ENCODE results near the gene EVI5. TPM values are rescaled to one million over a fixed set of nuclear protein-coding genes. Genes with fewer than 3 reads are reported as not detected.
A peak's percentile ranks its signal among the peaks of the same experiment; 100 is the strongest.
"Not testable (repeated sequence)": the region's sequence is repeated elsewhere in the genome, so short reads cannot be mapped to it uniquely, and the experiment has no call there.

The EVI5 gene
- total RNA-seq, 1 donor from 2014 or later: 17.4 TPM

DNA sequence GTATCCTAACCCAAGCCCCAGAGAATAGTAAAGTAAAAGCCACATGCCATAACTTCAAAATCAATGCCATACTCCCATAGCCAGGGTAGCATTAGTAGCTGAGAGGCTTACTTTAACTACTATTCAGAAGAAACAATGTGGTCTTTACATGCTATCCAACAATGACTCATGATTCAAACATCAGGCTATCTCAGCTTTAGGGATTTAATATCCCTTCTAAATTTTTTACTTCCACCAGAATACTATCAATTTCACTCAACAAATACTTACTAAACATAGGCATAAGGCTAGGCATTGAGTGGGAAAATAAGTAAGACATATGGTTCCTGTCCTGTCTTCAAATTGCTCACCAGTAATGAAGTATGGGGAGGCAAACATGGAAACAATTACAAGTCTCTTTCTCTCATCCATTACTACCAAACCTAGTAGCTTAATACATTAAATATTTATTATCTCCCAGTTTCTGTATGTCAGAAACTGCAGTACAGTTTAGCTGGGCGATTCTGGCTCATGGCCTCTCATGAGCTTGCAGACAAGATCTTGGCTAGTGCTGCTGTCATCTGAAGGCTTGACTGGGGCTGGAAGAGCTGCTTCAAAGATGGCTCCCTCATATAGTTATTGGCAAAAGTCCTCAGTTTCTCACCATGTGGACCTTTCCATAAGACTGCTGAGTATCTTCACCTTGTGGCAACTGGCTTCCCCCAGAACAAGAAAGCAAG, 30.7 kb downstream of the EVI5 start:
- Histone ChIP-seq H3K27me3 (ENCODE audit: control insufficient read depth, insufficient read depth, low read length) (no peaks in the 10 kb centered on the region), H3K4me3 (ENCODE audit: low read depth, low read length) (no peak overlapping the region), H3K36me3 (ENCODE audit: control insufficient read depth, insufficient read depth, low read length) (no peaks in the 10 kb centered on the region)
- TF ChIP-seq, protein P1, sequence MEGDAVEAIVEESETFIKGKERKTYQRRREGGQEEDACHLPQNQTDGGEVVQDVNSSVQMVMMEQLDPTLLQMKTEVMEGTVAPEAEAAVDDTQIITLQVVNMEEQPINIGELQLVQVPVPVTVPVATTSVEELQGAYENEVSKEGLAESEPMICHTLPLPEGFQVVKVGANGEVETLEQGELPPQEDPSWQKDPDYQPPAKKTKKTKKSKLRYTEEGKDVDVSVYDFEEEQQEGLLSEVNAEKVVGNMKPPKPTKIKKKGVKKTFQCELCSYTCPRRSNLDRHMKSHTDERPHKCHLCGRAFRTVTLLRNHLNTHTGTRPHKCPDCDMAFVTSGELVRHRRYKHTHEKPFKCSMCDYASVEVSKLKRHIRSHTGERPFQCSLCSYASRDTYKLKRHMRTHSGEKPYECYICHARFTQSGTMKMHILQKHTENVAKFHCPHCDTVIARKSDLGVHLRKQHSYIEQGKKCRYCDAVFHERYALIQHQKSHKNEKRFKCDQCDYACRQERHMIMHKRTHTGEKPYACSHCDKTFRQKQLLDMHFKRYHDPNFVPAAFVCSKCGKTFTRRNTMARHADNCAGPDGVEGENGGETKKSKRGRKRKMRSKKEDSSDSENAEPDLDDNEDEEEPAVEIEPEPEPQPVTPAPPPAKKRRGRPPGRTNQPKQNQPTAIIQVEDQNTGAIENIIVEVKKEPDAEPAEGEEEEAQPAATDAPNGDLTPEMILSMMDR (IDR thresholded peaks at IDR 0.05; ENCODE audit: insufficient read depth, low read length, poor library complexity, severe bottlenecking): no peak
- DNase-seq (ENCODE audit: low read depth): no peak

DNA sequence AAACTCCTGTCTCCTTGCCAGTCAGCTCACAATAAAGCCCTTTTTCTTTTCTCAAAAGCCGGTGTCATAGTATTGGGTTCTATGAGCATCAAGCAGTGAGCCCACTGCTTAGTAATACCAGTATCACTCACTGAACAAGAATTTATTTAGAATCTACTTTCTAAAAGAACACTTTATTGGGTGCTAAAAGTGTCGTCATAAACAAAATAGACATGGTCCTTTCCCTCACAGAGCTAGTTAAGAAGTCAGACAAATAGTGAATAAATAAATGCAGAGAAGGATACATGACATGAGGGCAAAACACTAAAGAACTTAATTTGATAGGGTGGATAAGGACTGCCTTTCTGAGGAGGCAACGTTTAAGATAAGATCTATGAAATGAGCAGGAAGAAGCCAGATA, 32.2 kb downstream of the EVI5 start:
- no peaks in the 10 kb centered on the region for H3K27me3 ChIP-seq (ENCODE audit: control insufficient read depth, insufficient read depth, low read length)
- TF ChIP-seq, protein P1 (IDR thresholded peaks at IDR 0.05; ENCODE audit: insufficient read depth, low read length, poor library complexity, severe bottlenecking): no peak
- DNase-seq (ENCODE audit: low read depth): no peak
- no peak overlapping the region for H3K4me3 ChIP-seq (ENCODE audit: low read depth, low read length)
- H3K36me3 ChIP-seq (ENCODE audit: control insufficient read depth, insufficient read depth, low read length): no peaks in the 10 kb centered on the region

DNA sequence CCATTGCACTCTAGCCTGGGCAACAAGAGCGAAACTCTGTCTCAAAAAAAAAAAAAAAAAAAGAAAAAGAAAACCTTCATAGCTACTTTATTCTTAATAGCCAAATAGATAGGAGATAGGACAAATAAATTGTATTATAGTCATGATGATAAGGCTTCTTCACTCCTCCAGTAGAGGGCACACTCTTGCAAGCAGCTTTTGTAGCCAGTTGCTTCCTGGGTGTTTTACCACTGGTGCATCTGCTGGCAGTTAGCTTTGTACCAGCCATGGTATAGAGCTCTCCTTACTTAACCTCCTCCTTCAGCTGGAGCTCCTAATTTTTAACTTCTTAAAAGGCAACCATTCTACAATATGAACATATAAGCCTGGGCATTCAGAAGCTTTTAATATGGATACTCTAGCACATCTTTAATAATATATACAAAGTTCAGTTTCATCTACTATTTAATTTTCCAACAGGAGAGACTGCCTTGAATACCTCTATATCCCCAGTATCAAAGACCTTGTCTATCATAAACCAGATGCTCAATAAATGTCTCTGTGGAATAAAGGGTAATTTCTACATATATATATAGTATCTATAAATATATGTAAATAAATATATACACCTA, 35.8 kb downstream of the EVI5 start:
- peak; percentile 1 for DNase-seq (ENCODE audit: low read depth)
- H3K36me3 ChIP-seq (ENCODE audit: control insufficient read depth, insufficient read depth, low read length): no peaks in the 10 kb centered on the region

DNA sequence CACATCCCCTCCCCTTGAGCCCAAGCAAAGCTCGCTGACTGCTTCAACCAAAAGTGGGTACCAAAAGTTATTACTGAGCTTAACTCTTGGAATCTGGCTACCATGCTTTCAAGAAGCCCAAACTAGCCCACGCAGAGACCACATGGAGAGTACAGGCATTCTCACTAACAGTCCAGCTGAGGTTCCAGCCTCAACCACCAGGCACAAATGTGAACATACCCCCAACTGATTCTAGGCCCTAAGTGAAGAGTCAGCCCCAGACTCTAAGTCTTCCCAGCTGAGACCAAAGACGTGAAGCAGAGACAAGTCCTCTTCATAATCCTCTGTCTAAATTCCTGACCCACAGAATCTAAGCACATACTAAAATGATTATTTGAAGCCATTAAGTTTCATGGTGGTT, 36.8 kb downstream of the EVI5 start:
- TF ChIP-seq, protein P1 (IDR thresholded peaks at IDR 0.05; ENCODE audit: insufficient read depth, low read length, poor library complexity, severe bottlenecking): no peak
- no peak for DNase-seq (ENCODE audit: low read depth)
- H3K27me3 ChIP-seq (ENCODE audit: control insufficient read depth, insufficient read depth, low read length): no peaks in the 10 kb centered on the region
- no peak overlapping the region for H3K4me3 ChIP-seq (ENCODE audit: low read depth, low read length)
- no peaks in the 10 kb centered on the region for H3K36me3 ChIP-seq (ENCODE audit: control insufficient read depth, insufficient read depth, low read length)

More for the DNA sequence above, 35.8 kb downstream of the EVI5 start:
- TF ChIP-seq, protein P1 (IDR thresholded peaks at IDR 0.05; ENCODE audit: insufficient read depth, low read length, poor library complexity, severe bottlenecking): peak; percentile 69
- Histone ChIP-seq H3K27me3 (ENCODE audit: control insufficient read depth, insufficient read depth, low read length) (no peaks in the 10 kb centered on the region), H3K4me3 (ENCODE audit: low read depth, low read length) (no peak overlapping the region)

DNA sequence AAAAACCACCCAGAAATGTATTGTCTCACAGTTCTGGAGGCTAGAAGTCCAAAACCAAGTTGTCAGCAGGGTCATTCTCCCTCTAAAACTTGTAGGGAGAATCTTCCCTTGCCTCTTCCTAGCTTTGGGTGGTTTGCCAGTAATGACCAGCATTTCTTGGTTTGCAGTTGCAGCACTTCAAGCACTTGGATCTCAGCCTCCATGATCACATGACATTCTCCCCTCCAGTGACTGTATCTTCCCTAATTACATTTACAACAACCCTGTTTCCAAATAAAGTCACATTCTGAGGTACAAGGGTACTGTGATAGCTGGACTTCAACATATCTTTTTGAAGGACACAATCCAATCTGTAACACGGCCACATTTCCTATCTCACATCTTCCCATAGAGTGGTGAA, 37.2 kb downstream of the EVI5 start:
- DNase-seq (ENCODE audit: low read depth): no peak
- TF ChIP-seq, protein P1 (IDR thresholded peaks at IDR 0.05; ENCODE audit: insufficient read depth, low read length, poor library complexity, severe bottlenecking): no peak
- no peak overlapping the region for H3K4me3 ChIP-seq (ENCODE audit: low read depth, low read length)
- H3K36me3 ChIP-seq (ENCODE audit: control insufficient read depth, insufficient read depth, low read length): no peaks in the 10 kb centered on the region
- H3K27me3 ChIP-seq (ENCODE audit: control insufficient read depth, insufficient read depth, low read length): no peaks in the 10 kb centered on the region

DNA sequence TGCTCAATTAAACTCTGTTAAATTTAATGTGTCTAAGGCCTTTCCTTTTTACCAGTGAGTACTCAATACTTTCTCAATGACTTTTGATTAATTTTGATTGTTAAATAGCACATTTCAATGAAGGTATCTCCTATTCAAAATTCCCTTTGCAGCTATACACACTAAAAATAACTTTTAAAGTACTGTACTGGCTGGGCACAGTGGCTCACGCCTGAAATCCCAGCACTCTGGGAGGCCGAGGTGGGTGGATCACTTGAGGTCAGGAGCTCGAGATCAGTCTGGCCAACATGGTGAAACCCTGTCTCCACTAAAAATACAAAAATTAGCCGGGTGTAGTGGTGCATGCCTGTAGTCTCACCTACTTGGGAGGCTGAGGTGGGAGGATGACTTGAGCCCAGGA, 38.7 kb downstream of the EVI5 start:
- H3K4me3 ChIP-seq (ENCODE audit: low read depth, low read length); H3K36me3 ChIP-seq (ENCODE audit: control insufficient read depth, insufficient read depth, low read length); DNase-seq (ENCODE audit: low read depth); H3K27me3 ChIP-seq (ENCODE audit: control insufficient read depth, insufficient read depth, low read length): not testable (repeated sequence)
